Measurements from ENCODE around the gene PSEN1. TPM values are rescaled to one million over a fixed set of nuclear protein-coding genes. Genes with fewer than 3 reads are reported as not detected.

PSEN1 gene
- total RNA-seq, 1 experiment from 2014 or later = 39.3 TPM

GRCh38 chr14:73253323-73253610 lies 117.0 kb downstream of the PSEN1 start:
- BruUV-seq (replicated peaks) = no TSS peak
- DNase-seq (ENCODE audit: low read depth, low spot score) (no peak), ATAC-seq (no peak)
- H3K27me3 ChIP-seq (ENCODE audit: control insufficient read depth, insufficient read depth, low read length) = no peaks in the 10 kb centered on the region
- no peaks in the 10 kb centered on the region for H3K36me3 ChIP-seq (ENCODE audit: control insufficient read depth, insufficient read depth, low read length)
- no peaks in the 10 kb centered on the region for H3K4me1 ChIP-seq (ENCODE audit: control insufficient read depth, insufficient read depth, low read length)
- no peak overlapping the region for H3K27ac ChIP-seq (ENCODE audit: low read length)
- H3K9me3 ChIP-seq (ENCODE audit: control insufficient read depth, insufficient read depth, low read depth, low read length) = no peaks in the 10 kb centered on the region
- in situ Hi-C loops (cut with HindIII; ENCODE audit: low pct_unique_long_range_greater_than_20kb, low sequenced_read_pairs) (no loop called here), intact Hi-C loops (cut with micrococcal nuclease; ENCODE audit: unreplicated experiment) (no loop called here)
- no peak overlapping the region for H3K4me3 ChIP-seq (ENCODE audit: low read depth in 2 of 2, low read length in 2 of 2)
- ChIA-PET POLR2A (interaction anchor here (0.5 kb wide), 1 partner anchor 550 kb away, joined by 5 read pairs; no protein-coding TSS in a partner anchor), CTCF (no interaction called here)
- no peak for TF ChIP-seq SIN3A (IDR thresholded peaks at IDR 0.05; ENCODE audit: borderline replicate concordance, insufficient read depth, low read depth, low read length)
- no peak for TF ChIP-seq TCF7L2 (IDR thresholded peaks at IDR 0.05; ENCODE audit: low read depth, low read length)
- TF ChIP-seq, protein P1, sequence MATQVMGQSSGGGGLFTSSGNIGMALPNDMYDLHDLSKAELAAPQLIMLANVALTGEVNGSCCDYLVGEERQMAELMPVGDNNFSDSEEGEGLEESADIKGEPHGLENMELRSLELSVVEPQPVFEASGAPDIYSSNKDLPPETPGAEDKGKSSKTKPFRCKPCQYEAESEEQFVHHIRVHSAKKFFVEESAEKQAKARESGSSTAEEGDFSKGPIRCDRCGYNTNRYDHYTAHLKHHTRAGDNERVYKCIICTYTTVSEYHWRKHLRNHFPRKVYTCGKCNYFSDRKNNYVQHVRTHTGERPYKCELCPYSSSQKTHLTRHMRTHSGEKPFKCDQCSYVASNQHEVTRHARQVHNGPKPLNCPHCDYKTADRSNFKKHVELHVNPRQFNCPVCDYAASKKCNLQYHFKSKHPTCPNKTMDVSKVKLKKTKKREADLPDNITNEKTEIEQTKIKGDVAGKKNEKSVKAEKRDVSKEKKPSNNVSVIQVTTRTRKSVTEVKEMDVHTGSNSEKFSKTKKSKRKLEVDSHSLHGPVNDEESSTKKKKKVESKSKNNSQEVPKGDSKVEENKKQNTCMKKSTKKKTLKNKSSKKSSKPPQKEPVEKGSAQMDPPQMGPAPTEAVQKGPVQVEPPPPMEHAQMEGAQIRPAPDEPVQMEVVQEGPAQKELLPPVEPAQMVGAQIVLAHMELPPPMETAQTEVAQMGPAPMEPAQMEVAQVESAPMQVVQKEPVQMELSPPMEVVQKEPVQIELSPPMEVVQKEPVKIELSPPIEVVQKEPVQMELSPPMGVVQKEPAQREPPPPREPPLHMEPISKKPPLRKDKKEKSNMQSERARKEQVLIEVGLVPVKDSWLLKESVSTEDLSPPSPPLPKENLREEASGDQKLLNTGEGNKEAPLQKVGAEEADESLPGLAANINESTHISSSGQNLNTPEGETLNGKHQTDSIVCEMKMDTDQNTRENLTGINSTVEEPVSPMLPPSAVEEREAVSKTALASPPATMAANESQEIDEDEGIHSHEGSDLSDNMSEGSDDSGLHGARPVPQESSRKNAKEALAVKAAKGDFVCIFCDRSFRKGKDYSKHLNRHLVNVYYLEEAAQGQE (IDR thresholded peaks at IDR 0.05; ENCODE audit: insufficient read depth in 1 of 2, low read depth in 2 of 2, low read length in 1 of 2) = no peak
- TF ChIP-seq, protein P2, sequence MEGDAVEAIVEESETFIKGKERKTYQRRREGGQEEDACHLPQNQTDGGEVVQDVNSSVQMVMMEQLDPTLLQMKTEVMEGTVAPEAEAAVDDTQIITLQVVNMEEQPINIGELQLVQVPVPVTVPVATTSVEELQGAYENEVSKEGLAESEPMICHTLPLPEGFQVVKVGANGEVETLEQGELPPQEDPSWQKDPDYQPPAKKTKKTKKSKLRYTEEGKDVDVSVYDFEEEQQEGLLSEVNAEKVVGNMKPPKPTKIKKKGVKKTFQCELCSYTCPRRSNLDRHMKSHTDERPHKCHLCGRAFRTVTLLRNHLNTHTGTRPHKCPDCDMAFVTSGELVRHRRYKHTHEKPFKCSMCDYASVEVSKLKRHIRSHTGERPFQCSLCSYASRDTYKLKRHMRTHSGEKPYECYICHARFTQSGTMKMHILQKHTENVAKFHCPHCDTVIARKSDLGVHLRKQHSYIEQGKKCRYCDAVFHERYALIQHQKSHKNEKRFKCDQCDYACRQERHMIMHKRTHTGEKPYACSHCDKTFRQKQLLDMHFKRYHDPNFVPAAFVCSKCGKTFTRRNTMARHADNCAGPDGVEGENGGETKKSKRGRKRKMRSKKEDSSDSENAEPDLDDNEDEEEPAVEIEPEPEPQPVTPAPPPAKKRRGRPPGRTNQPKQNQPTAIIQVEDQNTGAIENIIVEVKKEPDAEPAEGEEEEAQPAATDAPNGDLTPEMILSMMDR (IDR thresholded peaks at IDR 0.05) = no peak
- TF ChIP-seq POLR2AphosphoS5 (IDR thresholded peaks at IDR 0.05; ENCODE audit: low read depth, low read length) = no peak

DNA sequence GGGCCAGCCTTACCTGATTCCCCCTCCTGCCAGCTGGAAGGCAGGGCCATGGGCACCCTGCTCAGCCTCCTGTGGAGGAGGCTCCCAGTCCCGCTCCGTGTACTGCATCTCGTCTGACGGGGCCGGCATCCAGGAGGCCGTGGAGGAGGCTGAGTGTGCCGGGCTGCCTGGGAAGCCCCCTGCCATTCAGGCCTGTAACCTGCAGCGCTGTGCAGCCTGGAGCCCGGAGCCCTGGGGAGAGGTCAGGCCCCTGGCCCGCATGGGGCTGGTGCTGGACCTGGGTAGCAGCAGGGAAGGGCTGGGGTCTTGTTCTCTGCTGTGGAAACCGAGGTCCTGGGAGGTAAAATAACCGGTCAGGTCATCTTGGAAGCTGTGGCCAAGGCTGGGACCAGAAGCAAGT lies 117.4 kb downstream of the PSEN1 start:
- Histone ChIP-seq H3K36me3 (ENCODE audit: control insufficient read depth, insufficient read depth, low read length) (no peaks in the 10 kb centered on the region), H3K27me3 (ENCODE audit: control insufficient read depth, insufficient read depth, low read length) (no peaks in the 10 kb centered on the region), H3K4me3 (ENCODE audit: low read depth in 2 of 2, low read length in 2 of 2) (no peak overlapping the region), H3K4me1 (ENCODE audit: control insufficient read depth, insufficient read depth, low read length) (no peaks in the 10 kb centered on the region), H3K9me3 (ENCODE audit: control insufficient read depth, insufficient read depth, low read depth, low read length) (no peaks in the 10 kb centered on the region), H3K27ac (ENCODE audit: low read length) (no peak overlapping the region)
- intact Hi-C loops (cut with micrococcal nuclease; ENCODE audit: unreplicated experiment) (no loop called here), in situ Hi-C loops (cut with HindIII; ENCODE audit: low pct_unique_long_range_greater_than_20kb, low sequenced_read_pairs) (no loop called here)
- ChIA-PET POLR2A (no interaction called here), CTCF (no interaction called here)
- ATAC-seq (0 out of 2 replicates have a peak, but pooled peaks have one; percentile 44), DNase-seq (ENCODE audit: low read depth, low spot score) (no peak)
- no TSS peak for BruUV-seq (replicated peaks)
- no peak for TF ChIP-seq POLR2AphosphoS5 (IDR thresholded peaks at IDR 0.05; ENCODE audit: low read depth, low read length)
- TF ChIP-seq, protein P2 (IDR thresholded peaks at IDR 0.05) = no peak
- no peak for TF ChIP-seq TCF7L2 (IDR thresholded peaks at IDR 0.05; ENCODE audit: low read depth, low read length)
- TF ChIP-seq SIN3A (IDR thresholded peaks at IDR 0.05; ENCODE audit: borderline replicate concordance, insufficient read depth, low read depth, low read length) = no peak
- TF ChIP-seq, protein P1 (IDR thresholded peaks at IDR 0.05; ENCODE audit: insufficient read depth in 1 of 2, low read depth in 2 of 2, low read length in 1 of 2) = no peak

Data from Panc1 (cell line).